B cell (primary cell): Measurements from ENCODE around the gene CRTC2.

Source experiments
- CTCF ChIP-seq: fragments of 200-600 bp; IDR thresholded peaks from one replicate; pipeline ENCODE4 v1.8.0; 2022; ENCODE audit warnings: antibody characterized with exemption, mild to moderate bottlenecking
- EZH2 ChIP-seq: IDR thresholded peaks from 2 replicates; pipeline ENCODE4 v1.6.1; 2012; ENCODE audit warnings: borderline replicate concordance, low read depth, mild to moderate bottlenecking, moderate library complexity, low read length; ENCODE audit not compliant: insufficient read depth, poor library complexity, severe bottlenecking

- no peak for TF ChIP-seq CTCF
- no peak for TF ChIP-seq EZH2
These were observed 32.8 kb upstream of the CRTC2 start for GRCh38 chr1:153991151-153991630.
